ENCODE results near the gene MIPEP.

GRCh38 chr13:23817830-23818229 is 71.4 kb downstream of the MIPEP start:
- no peak for TF ChIP-seq CTCF (IDR thresholded peaks at IDR 0.05; ENCODE audit: poor library complexity)
- no peak for TF ChIP-seq EZH2 (IDR thresholded peaks at IDR 0.05; ENCODE audit: borderline replicate concordance)

All from hepatocyte (in vitro differentiated cells).